SU-DHL-6 (cell line): ENCODE data around the gene ANTXR2.

ENCODE experiments used
- H2AFZ ChIP-seq: fragments of 200-600 bp; sonication (generic); 2 replicates; pipeline ENCODE4 v1.6.1; 2014; ENCODE audit warnings: low read depth, mild to moderate bottlenecking, moderate library complexity, mixed read lengths, antibody characterized with exemption, low read length; ENCODE audit not compliant: severe bottlenecking
- H3F3A ChIP-seq: fragments of 200-600 bp; shearing (Covaris generic); 2 replicates; pipeline ENCODE4 v1.6.0; 2016; ENCODE audit warnings: antibody characterized with exemption, mild to moderate bottlenecking; ENCODE audit not compliant: insufficient read depth
- H3K27ac ChIP-seq: fragments of 200-600 bp; sonication (generic); 2 replicates; pipeline ENCODE4 v1.5.1; 2016; ENCODE audit warnings: low read depth, mild to moderate bottlenecking, low read length, moderate library complexity, mixed read lengths
- H3K27me3 ChIP-seq: fragments of 200-600 bp; sonication (generic), shearing (Covaris generic); 2 replicates; pipeline ENCODE4 v1.6.0; 2014; ENCODE audit warnings: mild to moderate bottlenecking, low read length
- H3K36me3 ChIP-seq: fragments of 200-600 bp; sonication (generic); 2 replicates; pipeline ENCODE4 v1.6.1; 2014; ENCODE audit warnings: mild to moderate bottlenecking, low read length, mixed read lengths
- H3K4me2 ChIP-seq: fragments of 300-600, 200-600 bp; shearing (Covaris generic), sonication (generic); 2 replicates; pipeline ENCODE4 v1.6.0; 2014; ENCODE audit warnings: low read length, low read depth, mild to moderate bottlenecking; ENCODE audit not compliant: poor library complexity, severe bottlenecking
- H3K4me3 ChIP-seq: fragments of 200-600 bp; sonication (generic); 2 replicates; pipeline ENCODE4 v1.5.1; 2014; ENCODE audit warnings: antibody characterized with exemption, low read length, mild to moderate bottlenecking, mixed read lengths; ENCODE audit not compliant: insufficient read depth, poor library complexity, severe bottlenecking
- H3K79me2 ChIP-seq: fragments of 200-600 bp; sonication (generic); 2 replicates; pipeline ENCODE4 v1.6.1; 2014; ENCODE audit warnings: mild to moderate bottlenecking, low read length, moderate library complexity; ENCODE audit not compliant: insufficient read depth
- H3K9ac ChIP-seq: fragments of 200-600 bp; sonication (generic); 2 replicates; pipeline ENCODE4 v1.7.0; 2014; ENCODE audit warnings: mild to moderate bottlenecking, low read length
- H3K9me2 ChIP-seq: fragments of 200-600 bp; sonication (generic); replicated peaks from 2 replicates; pipeline ENCODE4 v1.6.1; 2014; ENCODE audit warnings: low read length; ENCODE audit not compliant: insufficient read depth
- H3K9me3 ChIP-seq: fragments of 200-600 bp; sonication (generic); 2 replicates; pipeline ENCODE4 v1.6.1; 2014; ENCODE audit warnings: low read length, mixed read lengths; ENCODE audit not compliant: insufficient read depth
- H4K20me1 ChIP-seq: fragments of 200-600 bp; sonication (generic); 2 replicates; pipeline ENCODE4 v1.6.1; 2014; ENCODE audit warnings: low read depth, mild to moderate bottlenecking, antibody characterized with exemption, low read length, moderate library complexity, mixed read lengths
- EZH2phosphoT487 ChIP-seq: fragments of 200-600 bp; sonication (generic), shearing (Covaris generic); conservative IDR thresholded peaks from 2 replicates; pipeline ENCODE4 v1.6.1; 2018; ENCODE audit warnings: mild to moderate bottlenecking, antibody characterized with exemption, low read length, moderate library complexity, mixed read lengths
- TF ChIP-seq, protein P1 (sequence below): fragments of 200-600 bp; sonication (generic); IDR thresholded peaks from one replicate; pipeline ENCODE4 v1.5.1; 2017; ENCODE audit warnings: antibody characterized with exemption, mild to moderate bottlenecking, low read length, moderate library complexity; ENCODE audit not compliant: insufficient read depth, poor library complexity, severe bottlenecking

The ANTXR2 gene

GRCh38 chr4:80092847-80093246 lies 19.8 kb upstream of the ANTXR2 start:
- H3K4me3 ChIP-seq, result no peak overlapping the region
- H3K9me3 ChIP-seq, result no peaks in the 10 kb centered on the region
- no peak overlapping the region for H3K9ac ChIP-seq
- TF ChIP-seq, protein P1, sequence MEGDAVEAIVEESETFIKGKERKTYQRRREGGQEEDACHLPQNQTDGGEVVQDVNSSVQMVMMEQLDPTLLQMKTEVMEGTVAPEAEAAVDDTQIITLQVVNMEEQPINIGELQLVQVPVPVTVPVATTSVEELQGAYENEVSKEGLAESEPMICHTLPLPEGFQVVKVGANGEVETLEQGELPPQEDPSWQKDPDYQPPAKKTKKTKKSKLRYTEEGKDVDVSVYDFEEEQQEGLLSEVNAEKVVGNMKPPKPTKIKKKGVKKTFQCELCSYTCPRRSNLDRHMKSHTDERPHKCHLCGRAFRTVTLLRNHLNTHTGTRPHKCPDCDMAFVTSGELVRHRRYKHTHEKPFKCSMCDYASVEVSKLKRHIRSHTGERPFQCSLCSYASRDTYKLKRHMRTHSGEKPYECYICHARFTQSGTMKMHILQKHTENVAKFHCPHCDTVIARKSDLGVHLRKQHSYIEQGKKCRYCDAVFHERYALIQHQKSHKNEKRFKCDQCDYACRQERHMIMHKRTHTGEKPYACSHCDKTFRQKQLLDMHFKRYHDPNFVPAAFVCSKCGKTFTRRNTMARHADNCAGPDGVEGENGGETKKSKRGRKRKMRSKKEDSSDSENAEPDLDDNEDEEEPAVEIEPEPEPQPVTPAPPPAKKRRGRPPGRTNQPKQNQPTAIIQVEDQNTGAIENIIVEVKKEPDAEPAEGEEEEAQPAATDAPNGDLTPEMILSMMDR, result no peak
- no peak for TF ChIP-seq EZH2phosphoT487
- H3K4me2 ChIP-seq, result no peak overlapping the region
- no peaks in the 10 kb centered on the region for H4K20me1 ChIP-seq
- no peak overlapping the region for H3K27ac ChIP-seq
- no peaks in the 10 kb centered on the region for H3K36me3 ChIP-seq
- no peaks in the 10 kb centered on the region for H3K9me2 ChIP-seq
- no peaks in the 10 kb centered on the region for H3K79me2 ChIP-seq
- no peak overlapping the region for H2AFZ ChIP-seq
- no peaks in the 10 kb centered on the region for H3F3A ChIP-seq
- no peaks in the 10 kb centered on the region for H3K27me3 ChIP-seq

GRCh38 chr4:80092088-80092487 lies 19.1 kb upstream of the ANTXR2 start:
- Histone ChIP-seq H4K20me1 (no peaks in the 10 kb centered on the region), H3K4me2 (no peak overlapping the region), H3K9ac (no peak overlapping the region), H3K9me3 (no peaks in the 10 kb centered on the region), H2AFZ (no peak overlapping the region), H3F3A (no peaks in the 10 kb centered on the region), H3K27me3 (no peaks in the 10 kb centered on the region), H3K9me2 (no peaks in the 10 kb centered on the region), H3K36me3 (no peaks in the 10 kb centered on the region), H3K79me2 (no peaks in the 10 kb centered on the region), H3K27ac (no peak overlapping the region), H3K4me3 (no peak overlapping the region)
- no peak for TF ChIP-seq EZH2phosphoT487
- TF ChIP-seq, protein P1, result no peak

DNA sequence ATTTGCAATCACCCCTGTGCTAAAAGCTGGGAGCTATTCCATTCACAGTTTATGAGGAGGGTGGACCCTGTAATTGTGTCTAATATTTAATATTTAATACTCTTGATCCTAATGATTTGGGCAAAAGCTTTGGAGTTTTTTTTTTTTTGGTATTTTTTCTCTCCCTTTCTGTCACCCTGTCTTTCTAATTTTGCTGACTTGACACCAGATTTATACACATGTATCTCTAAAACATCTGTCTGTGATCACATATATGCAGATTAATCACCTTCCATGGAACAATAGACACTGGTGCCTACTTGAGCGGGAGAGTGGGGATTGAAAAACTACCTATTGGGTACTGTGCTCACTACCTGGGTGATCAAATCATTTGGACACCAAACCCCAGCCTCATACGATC lies 18.7 kb upstream of the ANTXR2 start:
- no peak for TF ChIP-seq EZH2phosphoT487
- TF ChIP-seq, protein P1, result no peak
- no peak overlapping the region for H3K27ac ChIP-seq
- H3K4me3 ChIP-seq, result no peak overlapping the region
- H3K79me2 ChIP-seq, result no peaks in the 10 kb centered on the region
- H3K4me2 ChIP-seq, result no peak overlapping the region
- H2AFZ ChIP-seq, result no peak overlapping the region
- H3F3A ChIP-seq, result no peaks in the 10 kb centered on the region
- H4K20me1 ChIP-seq, result no peaks in the 10 kb centered on the region
- no peaks in the 10 kb centered on the region for H3K36me3 ChIP-seq
- H3K9me3 ChIP-seq, result no peaks in the 10 kb centered on the region
- no peak overlapping the region for H3K9ac ChIP-seq
- no peaks in the 10 kb centered on the region for H3K27me3 ChIP-seq
- H3K9me2 ChIP-seq, result no peaks in the 10 kb centered on the region

DNA sequence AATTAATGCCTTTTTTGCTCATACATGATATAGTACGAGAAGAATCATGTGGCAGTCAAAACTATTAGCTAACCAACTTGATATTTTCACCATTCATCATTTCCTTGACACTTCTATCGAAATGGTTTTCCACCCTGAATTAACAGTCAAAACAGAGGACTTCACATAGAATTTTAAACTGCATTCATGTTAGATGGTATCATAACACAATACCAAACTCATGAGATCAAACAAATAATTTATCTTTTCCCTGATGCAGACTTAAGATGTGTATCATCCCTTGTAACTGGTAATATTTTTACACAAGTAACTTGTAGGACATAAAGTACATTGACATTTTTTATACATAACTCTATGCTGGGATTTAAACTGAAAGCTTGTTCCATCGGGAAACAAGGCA lies 18.2 kb upstream of the ANTXR2 start:
- H3K4me2 ChIP-seq, result no peak overlapping the region
- no peaks in the 10 kb centered on the region for H3F3A ChIP-seq
- H3K27me3 ChIP-seq, result no peaks in the 10 kb centered on the region
- no peak overlapping the region for H3K9ac ChIP-seq
- H3K9me2 ChIP-seq, result no peaks in the 10 kb centered on the region
- H3K36me3 ChIP-seq, result no peaks in the 10 kb centered on the region
- H2AFZ ChIP-seq, result no peak overlapping the region
- H3K9me3 ChIP-seq, result no peaks in the 10 kb centered on the region
- H4K20me1 ChIP-seq, result no peaks in the 10 kb centered on the region
- no peaks in the 10 kb centered on the region for H3K79me2 ChIP-seq
- H3K4me3 ChIP-seq, result no peak overlapping the region
- H3K27ac ChIP-seq, result no peak overlapping the region
- no peak for TF ChIP-seq EZH2phosphoT487
- TF ChIP-seq, protein P1, result no peak
